Stimulated activated CD8-positive, alpha-beta memory T cell treated with anti-CD3 and anti-CD28 coated beads, Interleukin-15, amount 100 ng/mL, for 24 hours (primary cell): ENCODE measurements around the gene BEND2.

Experiments used
- DNase-seq: peaks from one replicate; pipeline ENCODE4 v3.0.0-alpha.2; 2020; ENCODE audit warnings: low read depth

The BEND2 gene

GRCh38 chrX:18136816-18137215, 83.9 kb downstream of the BEND2 start:
- DNase-seq: no peak

DNA sequence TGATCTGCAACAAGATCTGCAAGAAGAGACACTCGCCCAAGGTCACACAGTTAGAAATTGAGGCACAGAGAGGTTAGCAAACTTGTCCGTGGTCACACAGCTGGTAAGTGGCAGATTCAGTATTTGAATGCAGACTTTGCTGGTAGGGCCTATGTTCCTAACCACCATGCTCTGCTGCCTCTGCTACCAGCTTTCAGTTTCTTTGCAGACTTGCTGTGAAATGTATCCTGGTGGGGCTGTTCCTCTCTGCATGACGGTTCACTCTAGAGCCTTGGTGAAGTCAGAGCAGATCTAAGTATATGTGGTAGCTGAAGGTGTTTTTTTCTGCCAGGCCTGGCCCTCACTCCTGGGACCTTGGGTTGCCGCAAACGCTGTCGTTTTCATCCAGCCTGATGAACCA, 87.1 kb downstream of the BEND2 start:
- DNase-seq: no peak

- no peak for DNase-seq
Observed at GRCh38 chrX:18129690-18130089, 91.0 kb downstream of the BEND2 start.

GRCh38 chrX:18126971-18127370, 93.7 kb downstream of the BEND2 start:
- DNase-seq: no peak

GRCh38 chrX:18119856-18120255, 100.8 kb downstream of the BEND2 start:
- no peak for DNase-seq
